Right cardiac atrium (tissue), 5 donors: ENCODE results near the gene SPATA13. TPM values are rescaled to one million over a fixed set of nuclear protein-coding genes. Genes with fewer than 3 reads are reported as not detected.

Source experiments
- ATAC-seq, 2 donors: fragments of 200-7000 bp; cut with Tn5 transposase; one replicate each; pipeline versions ENCODE4 v1.8.0 to v1.9.1; 2020; ENCODE audit warnings: moderate library complexity in 2 of 2, mild to moderate bottlenecking in 1 of 2
- DNase-seq, 3 donors: peaks; one replicate each; pipeline ENCODE4 v3.0.0-alpha.2; 2020
- H3K27ac ChIP-seq: one replicate; pipeline ENCODE4 v1.5.1; 2013; ENCODE audit warnings: mild to moderate bottlenecking, low read length, control low read depth, moderate library complexity
- H3K27me3 ChIP-seq: one replicate; pipeline ENCODE4 v1.6.1; 2013; ENCODE audit not compliant: control insufficient read depth, insufficient read depth
- H3K4me1 ChIP-seq: one replicate; pipeline ENCODE4 v1.6.1; 2013; ENCODE audit warnings: low read length; ENCODE audit not compliant: control insufficient read depth, insufficient read depth
- H3K4me3 ChIP-seq: one replicate; pipeline ENCODE4 v1.5.1; 2013; ENCODE audit warnings: low read length, control low read depth
- H3K9me3 ChIP-seq: one replicate; pipeline ENCODE4 v1.6.1; 2013; ENCODE audit warnings: low read length; ENCODE audit not compliant: control insufficient read depth
- WGBS: extraction: QIAGEN DNeasy Blood & Tissue Kit; methylation state at CpG from one replicate; pipeline ENCODE4 v1.1.7; 2013; 5-methylcytosine and 5-hydroxymethylcytosine counted together
- intact Hi-C, 4 donors: fragments of 100-400 bp; cut with DNase I; formaldehyde crosslinking; loops; one replicate each; pipeline versions ENCODE4 v1.11.0 to v1.14.0; 2022 to 2023
- polyA plus RNA-seq: library from polyadenylated mRNA; stranded (reverse); fragments of 200-250 nt; gene quantifications from one replicate; pipeline ENCODE4 v1.2.3, GENCODE V29; 2013
- total RNA-seq, 4 donors: library from RNA; stranded (reverse); fragmentation: NEBNext Ultra II Directional; extraction: Animal tissue kit (Norgen Biotek cat#: 25700); gene quantifications; one replicate each; pipeline ENCODE4 v1.2.1, GENCODE V29; 2021
- donor health status: healthy with polysubstance abuse.
- donor health status: DM: no; HTN: yes; CAD: no.
- donor health status: DM: no; HTN: no; CAD: no.
- donor health status: DM: no; HTN: yes; CAD: no; lungs with severe emphysema.
- donor health status: DM: yes; HTN: yes; CAD: no.

SPATA13 gene
- total and polyA plus RNA-seq, 5 donors = 8.7 to 10.6 (median 9.1) TPM

GRCh38 chr13:24127116-24127631 is 33.3 kb upstream of the SPATA13 start:
- Histone ChIP-seq H3K4me1 (no peaks in the 10 kb centered on the region), H3K9me3 (no peaks in the 10 kb centered on the region), H3K27ac (no peak overlapping the region), H3K27me3 (no peaks in the 10 kb centered on the region), H3K4me3 (no peak overlapping the region)
- WGBS = 85% methylated on average over 2 of the region's 2 CpGs
- DNase-seq (no peak), ATAC-seq (no peak)
- intact Hi-C loops = no loop called here

- 95% methylated on average over 5 of the region's 5 CpGs for WGBS
- intact Hi-C loops = no loop called here
- no peak for ATAC-seq
These were observed 32.4 kb upstream of the SPATA13 start for GRCh38 chr13:24128112-24128511.

GRCh38 chr13:24128962-24129361 is 31.6 kb upstream of the SPATA13 start:
- no peak overlapping the region for H3K4me3 ChIP-seq
- no peak overlapping the region for H3K27ac ChIP-seq
- no peaks in the 10 kb centered on the region for H3K9me3 ChIP-seq
- no peaks in the 10 kb centered on the region for H3K4me1 ChIP-seq
- DNase-seq = no peak
- intact Hi-C loops = no loop called here
- H3K27me3 ChIP-seq = no peaks in the 10 kb centered on the region
- no peak for ATAC-seq
- WGBS = 88% methylated on average over 5 of the region's 5 CpGs

More at GRCh38 chr13:24128112-24128511, 32.4 kb upstream of the SPATA13 start:
- Histone ChIP-seq H3K9me3 (no peaks in the 10 kb centered on the region), H3K27ac (no peak overlapping the region), H3K27me3 (no peaks in the 10 kb centered on the region), H3K4me3 (no peak overlapping the region), H3K4me1 (no peaks in the 10 kb centered on the region)
- DNase-seq = no peak

GRCh38 chr13:24129914-24130774 is 30.4 kb upstream of the SPATA13 start:
- H3K27ac ChIP-seq = no peak overlapping the region
- H3K9me3 ChIP-seq = no peaks in the 10 kb centered on the region
- no peaks in the 10 kb centered on the region for H3K4me1 ChIP-seq
- intact Hi-C loops = no loop called here
- no peaks in the 10 kb centered on the region for H3K27me3 ChIP-seq
- 51% methylated on average over 12 of the region's 12 CpGs for WGBS
- no peak overlapping the region for H3K4me3 ChIP-seq
- no peak for ATAC-seq
- DNase-seq = no peak

- no peaks in the 10 kb centered on the region for H3K4me1 ChIP-seq
- no peak overlapping the region for H3K27ac ChIP-seq
- H3K4me3 ChIP-seq = no peak overlapping the region
- intact Hi-C loops = no loop called here
- ATAC-seq (no peak), DNase-seq (no peak)
- WGBS = 63% methylated on average over 1 of the region's 1 CpG
- no peaks in the 10 kb centered on the region for H3K27me3 ChIP-seq
- H3K9me3 ChIP-seq = no peaks in the 10 kb centered on the region
These were observed 28.8 kb upstream of the SPATA13 start for GRCh38 chr13:24131749-24132148.

GRCh38 chr13:24133021-24133795 is 27.3 kb upstream of the SPATA13 start:
- H3K4me3 ChIP-seq = no peak overlapping the region
- DNase-seq (no peak), ATAC-seq (no peak)
- no peak overlapping the region for H3K27ac ChIP-seq
- no peaks in the 10 kb centered on the region for H3K27me3 ChIP-seq
- WGBS = 87% methylated on average over 7 of the region's 7 CpGs
- no peaks in the 10 kb centered on the region for H3K9me3 ChIP-seq
- no peaks in the 10 kb centered on the region for H3K4me1 ChIP-seq
- intact Hi-C loops = no loop called here

GRCh38 chr13:24134231-24134630 is 26.3 kb upstream of the SPATA13 start:
- Histone ChIP-seq H3K9me3 (no peaks in the 10 kb centered on the region), H3K27me3 (no peaks in the 10 kb centered on the region), H3K27ac (no peak overlapping the region), H3K4me3 (no peak overlapping the region), H3K4me1 (no peaks in the 10 kb centered on the region)
- DNase-seq (no peak), ATAC-seq (no peak)
- 55% methylated on average over 7 of the region's 7 CpGs for WGBS
- intact Hi-C loops = no loop called here

GRCh38 chr13:24134757-24135156 is 25.8 kb upstream of the SPATA13 start:
- ATAC-seq (no peak), DNase-seq (no peak)
- intact Hi-C loops = no loop called here
- no peaks in the 10 kb centered on the region for H3K27me3 ChIP-seq
- H3K4me1 ChIP-seq = no peaks in the 10 kb centered on the region
- H3K4me3 ChIP-seq = no peak overlapping the region
- WGBS = 70% methylated on average over 6 of the region's 6 CpGs
- H3K27ac ChIP-seq = no peak overlapping the region
- no peaks in the 10 kb centered on the region for H3K9me3 ChIP-seq

GRCh38 chr13:24135674-24136300 is 24.7 kb upstream of the SPATA13 start:
- Histone ChIP-seq H3K27me3 (no peaks in the 10 kb centered on the region), H3K9me3 (no peaks in the 10 kb centered on the region), H3K27ac (no peak overlapping the region), H3K4me1 (no peaks in the 10 kb centered on the region), H3K4me3 (no peak overlapping the region)
- no peak for ATAC-seq
- whole genome bisulfite sequencing = 97% methylated on average over 5 of the region's 5 CpGs
- no peak for DNase-seq
- intact Hi-C loops = no loop called here

- H3K4me3 ChIP-seq = no peak overlapping the region
- H3K4me1 ChIP-seq = no peaks in the 10 kb centered on the region
- H3K27ac ChIP-seq = no peak overlapping the region
- 89% methylated on average over 5 of the region's 5 CpGs for WGBS
- intact Hi-C loops = no loop called here
- no peaks in the 10 kb centered on the region for H3K27me3 ChIP-seq
- ATAC-seq (no peak), DNase-seq (no peak)
- no peaks in the 10 kb centered on the region for H3K9me3 ChIP-seq
These were observed 21.6 kb upstream of the SPATA13 start for GRCh38 chr13:24138911-24139310.
